Right ventricle myocardium inferior (tissue), 1 donor: ENCODE results near the gene MPHOSPH9. TPM values are rescaled to one million over a fixed set of nuclear protein-coding genes. Genes with fewer than 3 reads are reported as not detected.

ENCODE experiments used
- ATAC-seq: fragments of 200-7000 bp; cut with Tn5 transposase; one replicate; pipeline ENCODE4 v1.9.1; 2020; ENCODE audit warnings: mild to moderate bottlenecking, moderate library complexity
- DNase-seq: peaks from one replicate; pipeline ENCODE4 v3.0.0; 2021; ENCODE audit errors: missing footprints
- intact Hi-C: fragments of 100-400 bp; cut with DNase I; formaldehyde crosslinking; loops from one replicate; pipeline ENCODE4 v1.11.0; 2022
- total RNA-seq: library from RNA; stranded (reverse); fragmentation: NEBNext Ultra II Directional; extraction: Animal tissue kit (Norgen Biotek cat#: 25700); gene quantifications from one replicate; pipeline ENCODE4 v1.2.1, GENCODE V29; 2021
- donor health status: DM: no; HTN: yes; CAD: no; lungs with severe emphysema.

The MPHOSPH9 gene
- total RNA-seq, 1 donor from 2014 or later, result 21.3 TPM

DNA sequence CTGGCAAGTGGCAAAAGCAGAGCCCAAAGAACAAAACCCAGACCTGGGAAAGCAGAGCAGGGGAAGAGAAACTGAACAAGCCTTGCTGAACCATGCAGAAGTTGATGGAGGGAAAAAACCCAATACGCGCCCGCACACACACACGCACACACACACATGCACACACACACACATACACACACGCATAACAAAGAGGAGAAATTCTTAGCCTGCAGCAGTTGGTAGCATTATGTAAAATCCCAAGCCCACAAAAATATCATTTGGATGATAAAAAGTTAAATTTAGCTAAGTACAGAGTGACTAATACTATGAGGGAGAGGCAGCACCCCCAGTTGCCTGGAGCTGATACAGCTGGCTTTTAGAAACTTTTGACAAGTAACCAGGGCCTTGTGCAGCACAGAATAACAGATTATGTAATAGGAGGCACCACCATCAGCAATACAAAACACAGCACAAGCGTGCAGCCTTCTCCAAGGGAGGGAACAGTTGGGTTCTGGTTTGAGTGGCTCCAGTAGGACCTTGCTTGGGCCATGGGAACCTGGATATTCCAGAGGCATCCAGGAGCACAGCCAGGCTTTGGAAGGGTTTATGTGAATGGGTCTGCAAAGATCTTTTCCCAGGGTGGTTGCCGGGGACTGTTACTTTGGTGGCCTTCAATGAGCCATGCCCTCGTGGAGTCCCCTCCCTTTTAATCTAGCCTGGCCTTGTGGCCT is 117.4 kb downstream of the MPHOSPH9 start:
- ATAC-seq (peak; percentile 93), DNase-seq (no peak)
- intact Hi-C loops, result no loop called here

DNA sequence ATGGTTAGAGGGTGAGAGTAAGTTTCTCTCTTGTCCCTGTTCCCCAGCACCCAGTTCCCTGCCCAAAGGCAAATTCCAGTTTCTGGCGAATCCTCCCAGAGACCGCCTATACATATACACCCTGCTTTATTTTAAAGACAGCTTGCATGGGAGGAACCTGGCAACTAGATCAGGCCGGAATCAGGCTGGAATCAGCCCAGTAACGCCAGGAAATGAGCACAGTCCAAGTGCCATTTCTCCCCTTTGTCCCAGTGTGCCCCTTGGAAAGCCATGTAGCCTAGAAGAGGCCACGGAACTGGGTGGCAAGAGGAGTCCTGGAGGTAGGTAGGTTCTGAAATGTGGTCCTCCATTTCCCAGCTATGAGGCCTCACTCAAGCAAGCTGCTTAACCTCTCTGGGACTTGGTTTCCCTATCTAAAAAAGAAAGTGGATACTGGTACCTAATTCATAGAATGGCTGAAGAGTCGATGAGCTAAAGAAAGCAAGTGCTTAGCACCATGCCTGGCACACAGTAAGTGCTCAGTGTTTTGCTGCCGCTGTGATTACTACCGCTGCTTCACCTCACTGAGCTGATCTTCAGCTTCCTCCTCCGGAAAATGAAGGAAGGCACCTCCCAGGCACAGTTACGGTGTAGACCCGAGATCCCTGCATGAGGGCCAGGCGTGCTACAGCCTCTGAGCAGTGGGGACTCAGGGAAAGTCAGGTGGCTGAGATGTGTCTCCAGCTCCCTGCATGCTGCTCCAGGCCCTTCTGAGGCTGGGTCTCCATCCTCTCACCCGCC is 118.4 kb downstream of the MPHOSPH9 start:
- ATAC-seq, result no peak
- DNase-seq, result no peak
- intact Hi-C loops, result no loop called here

DNA sequence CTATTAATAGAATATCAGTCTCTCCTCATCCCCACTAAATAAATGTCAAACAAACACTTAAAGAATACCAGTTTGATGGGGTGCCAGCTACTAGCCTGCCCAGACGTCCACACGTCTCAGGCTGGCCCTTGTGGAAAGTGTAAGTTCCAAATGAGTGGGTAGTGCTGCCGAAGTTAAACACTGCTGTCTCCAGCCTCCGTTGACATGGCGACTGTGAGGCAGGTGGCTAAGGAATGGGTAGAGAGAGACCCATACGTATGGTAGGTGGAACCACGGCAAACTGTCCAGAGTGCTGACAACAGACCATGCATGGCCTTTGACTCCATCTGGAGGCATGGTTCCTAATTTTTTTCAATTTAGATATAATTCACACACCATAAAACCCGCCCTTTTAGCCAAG is 119.9 kb downstream of the MPHOSPH9 start:
- intact Hi-C loops, result no loop called here
- no peak for ATAC-seq

DNA sequence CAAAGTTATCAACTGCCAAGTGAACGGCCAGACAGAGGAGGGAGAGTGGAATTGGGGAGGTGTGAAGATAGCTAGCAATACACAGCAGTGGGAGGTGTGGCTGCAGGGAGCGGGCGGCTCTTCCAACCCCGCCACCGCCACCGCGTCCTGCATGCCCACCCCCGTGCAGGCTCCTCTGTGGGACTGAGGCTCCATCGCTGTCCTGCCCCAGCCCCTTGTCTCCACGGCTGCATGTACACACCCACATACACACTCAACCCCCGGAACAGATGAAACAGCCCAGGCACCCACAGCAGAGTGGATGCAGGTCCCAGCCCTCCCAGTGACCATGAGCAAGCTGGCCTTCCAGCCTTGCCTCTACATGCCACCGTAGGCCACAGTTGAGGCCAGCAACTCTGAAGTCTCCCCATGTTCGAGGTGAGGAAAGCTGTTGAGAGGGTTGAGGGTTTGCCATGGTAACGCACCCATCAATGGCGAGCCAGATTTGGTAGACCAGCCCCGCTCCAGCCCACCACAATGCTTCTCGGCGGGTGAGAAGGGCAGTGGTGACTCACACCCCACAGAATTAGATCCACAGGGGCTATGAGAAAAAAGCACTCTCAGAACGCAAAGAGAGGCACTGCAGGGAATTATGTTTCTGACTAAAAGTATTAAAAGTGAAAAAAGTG is 121.3 kb downstream of the MPHOSPH9 start:
- no peak for DNase-seq
- intact Hi-C loops, result no loop called here
- no peak for ATAC-seq

More for the DNA sequence above, 119.9 kb downstream of the MPHOSPH9 start:
- no peak for DNase-seq

DNA sequence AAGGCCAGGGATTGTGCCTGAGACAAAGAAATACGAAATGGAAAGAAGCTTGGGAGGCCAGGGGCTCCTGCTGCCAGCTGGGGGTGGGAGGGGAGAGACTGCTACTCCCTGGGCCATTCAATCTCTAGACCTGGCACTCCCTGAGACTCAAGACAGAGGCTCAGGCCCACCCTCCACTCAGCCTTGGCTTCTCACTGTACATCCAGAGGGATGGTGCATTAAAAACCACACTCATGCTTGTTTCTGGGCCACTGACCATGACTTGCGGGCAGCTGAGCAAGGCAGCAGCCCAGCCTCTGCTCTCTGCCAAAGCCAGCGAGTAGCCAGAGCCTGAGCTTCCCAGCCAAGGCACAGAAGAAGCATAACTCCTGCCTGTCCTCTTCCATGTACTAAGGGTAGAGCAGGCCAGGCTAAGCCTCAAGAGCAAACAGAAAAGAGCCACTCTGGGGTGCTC is 123.6 kb downstream of the MPHOSPH9 start:
- ATAC-seq (peak; percentile 38), DNase-seq (no peak)
- intact Hi-C loops, result loop anchor here (5.0 kb wide), 1 partner anchor 38 kb away; no protein-coding TSS in a partner anchor

DNA sequence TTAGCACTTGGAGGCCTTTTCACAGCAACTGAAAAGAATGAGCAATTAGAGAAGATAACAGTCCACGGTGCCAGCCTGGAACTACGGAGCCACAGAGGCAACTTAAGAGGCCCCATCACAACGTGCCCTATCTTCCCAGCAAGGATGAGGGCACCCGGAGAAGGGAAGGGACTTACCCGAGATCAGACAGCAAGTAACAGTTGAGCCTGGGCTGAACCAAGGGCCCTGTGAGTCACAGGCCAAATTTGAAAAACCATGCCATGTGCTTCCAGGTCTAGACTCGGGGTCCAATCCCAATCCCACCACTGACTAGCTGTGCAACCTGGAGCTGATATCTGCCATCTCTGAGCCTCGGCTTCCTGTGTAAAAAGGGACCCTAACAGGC is 124.3 kb downstream of the MPHOSPH9 start:
- DNase-seq (no peak), ATAC-seq (no peak)
- intact Hi-C loops, result loop anchor here (5.0 kb wide), 1 partner anchor 39 kb away; no protein-coding TSS in a partner anchor

DNA sequence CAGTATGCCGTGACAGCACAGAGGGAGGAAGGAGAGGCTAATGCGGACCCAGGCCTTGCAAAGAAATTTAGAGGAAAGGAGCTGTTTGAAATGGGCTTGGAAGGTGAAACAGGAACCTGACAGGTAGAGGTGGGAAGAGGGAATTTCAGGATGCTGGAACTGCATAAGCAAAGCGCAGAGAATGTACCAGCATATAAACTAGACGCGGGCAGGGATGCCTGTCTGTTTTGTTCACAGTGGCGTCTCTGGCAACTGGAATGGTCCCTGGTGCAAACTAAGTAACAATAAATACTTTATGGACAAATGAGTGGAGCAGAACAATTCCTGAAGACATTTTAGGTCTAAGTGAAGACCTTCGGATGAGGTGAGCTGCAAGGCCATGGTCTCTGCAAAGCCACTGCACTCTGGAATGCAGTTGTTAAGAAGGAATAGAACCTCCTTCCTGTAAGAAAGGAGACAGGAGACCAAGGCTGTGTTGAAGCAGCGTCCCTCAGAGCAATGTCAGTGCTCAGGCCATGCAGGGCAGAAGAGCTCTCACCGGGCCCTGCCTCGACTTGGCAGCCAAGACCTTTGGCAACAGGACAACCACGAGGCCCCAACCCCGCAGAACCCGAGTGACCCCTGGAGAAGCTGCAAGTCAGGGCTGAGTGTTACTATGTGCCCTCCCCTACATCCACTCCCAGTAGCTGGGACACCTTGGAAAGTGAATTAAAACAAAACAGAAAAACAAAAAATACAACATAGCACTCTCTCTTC is 124.8 kb downstream of the MPHOSPH9 start:
- intact Hi-C loops, result loop anchor here (5.0 kb wide), 1 partner anchor 39 kb away; no protein-coding TSS in a partner anchor
- ATAC-seq (peak; percentile 51), DNase-seq (no peak)

DNA sequence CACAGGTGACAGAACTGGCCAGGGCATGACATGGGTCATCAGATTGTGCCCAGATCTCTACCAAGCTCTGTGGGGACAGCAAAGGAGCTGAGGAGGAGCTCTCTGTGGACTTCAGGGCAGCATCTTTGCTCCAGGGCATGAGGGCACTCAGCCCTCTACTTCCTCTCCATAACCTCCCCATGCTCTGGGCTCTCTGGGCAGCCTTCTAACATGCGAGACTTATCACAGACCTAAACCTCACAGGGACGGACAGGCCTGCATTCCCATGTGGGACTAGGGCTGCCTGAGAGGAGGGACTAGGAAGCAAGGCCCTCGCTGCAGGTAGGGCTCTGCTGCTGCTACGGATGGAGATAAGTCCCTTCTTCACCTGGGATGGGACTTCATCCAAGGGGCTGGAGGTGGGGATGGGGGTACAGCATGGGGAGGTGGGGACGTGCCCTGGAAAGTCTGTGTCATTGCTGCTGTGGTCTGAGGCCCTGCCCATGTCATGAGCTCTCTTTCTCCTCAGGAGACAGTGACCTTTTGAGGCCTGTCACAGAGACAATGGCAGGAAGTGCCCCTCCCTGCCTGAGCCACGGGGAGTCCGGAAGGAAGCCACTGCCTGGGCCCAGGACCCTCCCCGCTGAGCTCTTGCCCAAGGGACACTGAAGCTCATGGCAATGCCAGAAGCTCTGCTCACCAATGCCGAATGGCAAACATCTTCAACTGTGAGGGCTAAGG is 126.1 kb downstream of the MPHOSPH9 start:
- DNase-seq, result peak; percentile 75
- intact Hi-C loops, result loop anchor here (5.0 kb wide), 1 partner anchor 41 kb away; no protein-coding TSS in a partner anchor
- ATAC-seq, result peak; percentile 39

DNA sequence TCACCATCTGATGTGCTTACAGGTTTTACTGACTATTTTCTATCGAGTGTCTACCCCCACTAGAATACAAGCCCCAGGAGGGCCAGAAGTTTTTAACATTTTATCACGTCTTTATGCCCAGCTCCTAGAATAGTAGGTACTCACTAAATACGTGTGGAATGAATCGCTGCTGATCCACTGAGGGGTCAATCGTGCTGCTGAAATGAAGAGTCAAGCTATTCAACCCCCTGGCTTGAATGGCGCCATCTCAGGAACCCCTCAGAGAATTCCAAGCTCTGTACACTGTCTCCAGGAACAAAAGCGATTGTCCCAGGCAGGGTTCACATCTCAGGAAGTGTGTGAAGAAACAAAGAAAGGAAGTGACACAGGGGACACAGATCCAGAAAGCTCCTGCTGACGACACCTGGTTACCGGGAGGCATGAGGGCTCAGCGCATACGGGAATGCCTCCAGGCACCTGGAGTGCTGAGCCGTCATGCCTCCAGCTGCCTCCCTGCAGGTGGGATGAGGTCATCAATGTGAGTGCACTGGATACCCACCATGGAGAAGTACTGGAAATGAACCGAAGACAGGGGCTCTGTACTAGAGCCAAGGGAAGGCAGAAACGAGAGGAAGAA is 127.6 kb downstream of the MPHOSPH9 start:
- no peak for ATAC-seq
- intact Hi-C loops, result loop anchor here (5.0 kb wide), 1 partner anchor 42 kb away; no protein-coding TSS in a partner anchor
- DNase-seq, result no peak

DNA sequence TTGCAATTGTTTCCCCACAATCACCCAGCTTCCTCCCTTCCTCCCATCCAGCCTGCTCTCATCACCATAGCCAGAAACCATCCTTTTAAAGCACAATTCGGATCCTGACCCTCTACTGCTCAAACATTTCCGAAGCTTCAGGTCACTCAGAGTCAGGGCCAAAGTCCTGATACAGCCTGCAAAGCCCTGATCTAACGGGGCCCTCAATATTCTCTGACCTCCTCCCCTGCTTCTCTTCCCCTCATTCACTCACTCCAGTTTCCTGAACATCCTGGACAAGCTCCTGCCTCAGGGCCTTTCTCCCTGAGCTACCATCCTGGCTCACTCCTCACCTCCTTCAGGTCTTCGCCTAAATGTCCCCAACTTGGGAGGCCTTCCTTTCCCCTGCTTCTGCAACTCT is 128.1 kb downstream of the MPHOSPH9 start:
- DNase-seq (no peak), ATAC-seq (no peak)
- intact Hi-C loops, result loop anchor here (5.0 kb wide), 1 partner anchor 42 kb away; no protein-coding TSS in a partner anchor

Other genes starting within 250 kb of the MPHOSPH9 start
- gene PITPNM2, start 82.1 kb downstream of the MPHOSPH9 start, total RNA-seq, result 19.6 TPM
- 8.1 TPM for gene MTRFR, start 295 bp upstream of the MPHOSPH9 start, total RNA-seq
- 74.9 TPM for gene CDK2AP1, start 38.7 kb upstream of the MPHOSPH9 start, total RNA-seq
- gene SBNO1, start 131.7 kb upstream of the MPHOSPH9 start, total RNA-seq, result 25.8 TPM
- gene KMT5A, start 151.0 kb upstream of the MPHOSPH9 start, total RNA-seq, result 32.7 TPM
- 2.0 TPM for gene RILPL2, start 203.5 kb upstream of the MPHOSPH9 start, total RNA-seq
- gene SNRNP35, start 225.0 kb upstream of the MPHOSPH9 start, total RNA-seq, result 23.0 TPM